SU-DHL-6 (cell line): Measurements from ENCODE around the gene FSHB.

ENCODE experiments used
- H2AFZ ChIP-seq: fragments of 200-600 bp; sonication (generic); 2 replicates; pipeline ENCODE4 v1.6.1; 2014; ENCODE audit warnings: low read depth, mild to moderate bottlenecking, moderate library complexity, mixed read lengths, antibody characterized with exemption, low read length; ENCODE audit not compliant: severe bottlenecking
- H3F3A ChIP-seq: fragments of 200-600 bp; shearing (Covaris generic); 2 replicates; pipeline ENCODE4 v1.6.0; 2016; ENCODE audit warnings: antibody characterized with exemption, mild to moderate bottlenecking; ENCODE audit not compliant: insufficient read depth
- H3K27ac ChIP-seq: fragments of 200-600 bp; sonication (generic); 2 replicates; pipeline ENCODE4 v1.5.1; 2016; ENCODE audit warnings: low read depth, mild to moderate bottlenecking, low read length, moderate library complexity, mixed read lengths
- H3K27me3 ChIP-seq: fragments of 200-600 bp; sonication (generic), shearing (Covaris generic); 2 replicates; pipeline ENCODE4 v1.6.0; 2014; ENCODE audit warnings: mild to moderate bottlenecking, low read length
- H3K36me3 ChIP-seq: fragments of 200-600 bp; sonication (generic); 2 replicates; pipeline ENCODE4 v1.6.1; 2014; ENCODE audit warnings: mild to moderate bottlenecking, low read length, mixed read lengths
- H3K4me2 ChIP-seq: fragments of 300-600, 200-600 bp; shearing (Covaris generic), sonication (generic); 2 replicates; pipeline ENCODE4 v1.6.0; 2014; ENCODE audit warnings: low read length, low read depth, mild to moderate bottlenecking; ENCODE audit not compliant: poor library complexity, severe bottlenecking
- H3K4me3 ChIP-seq: fragments of 200-600 bp; sonication (generic); 2 replicates; pipeline ENCODE4 v1.5.1; 2014; ENCODE audit warnings: antibody characterized with exemption, low read length, mild to moderate bottlenecking, mixed read lengths; ENCODE audit not compliant: insufficient read depth, poor library complexity, severe bottlenecking
- H3K79me2 ChIP-seq: fragments of 200-600 bp; sonication (generic); 2 replicates; pipeline ENCODE4 v1.6.1; 2014; ENCODE audit warnings: mild to moderate bottlenecking, low read length, moderate library complexity; ENCODE audit not compliant: insufficient read depth
- H3K9ac ChIP-seq: fragments of 200-600 bp; sonication (generic); 2 replicates; pipeline ENCODE4 v1.7.0; 2014; ENCODE audit warnings: mild to moderate bottlenecking, low read length
- H3K9me2 ChIP-seq: fragments of 200-600 bp; sonication (generic); replicated peaks from 2 replicates; pipeline ENCODE4 v1.6.1; 2014; ENCODE audit warnings: low read length; ENCODE audit not compliant: insufficient read depth
- H3K9me3 ChIP-seq: fragments of 200-600 bp; sonication (generic); 2 replicates; pipeline ENCODE4 v1.6.1; 2014; ENCODE audit warnings: low read length, mixed read lengths; ENCODE audit not compliant: insufficient read depth
- H4K20me1 ChIP-seq: fragments of 200-600 bp; sonication (generic); 2 replicates; pipeline ENCODE4 v1.6.1; 2014; ENCODE audit warnings: low read depth, mild to moderate bottlenecking, antibody characterized with exemption, low read length, moderate library complexity, mixed read lengths
- EZH2phosphoT487 ChIP-seq: fragments of 200-600 bp; sonication (generic), shearing (Covaris generic); conservative IDR thresholded peaks from 2 replicates; pipeline ENCODE4 v1.6.1; 2018; ENCODE audit warnings: mild to moderate bottlenecking, antibody characterized with exemption, low read length, moderate library complexity, mixed read lengths
- TF ChIP-seq, protein P1 (sequence below): fragments of 200-600 bp; sonication (generic); IDR thresholded peaks from one replicate; pipeline ENCODE4 v1.5.1; 2017; ENCODE audit warnings: antibody characterized with exemption, mild to moderate bottlenecking, low read length, moderate library complexity; ENCODE audit not compliant: insufficient read depth, poor library complexity, severe bottlenecking

FSHB gene

GRCh38 chr11:30254307-30255298 lies 23.8 kb downstream of the FSHB start:
- no peak overlapping the region for H3K27ac ChIP-seq
- H3K4me2 ChIP-seq: no peak overlapping the region
- H3K4me3 ChIP-seq: no peak overlapping the region
- H3K36me3 ChIP-seq: no peaks in the 10 kb centered on the region
- H3F3A ChIP-seq: no peaks in the 10 kb centered on the region
- TF ChIP-seq, protein P1, sequence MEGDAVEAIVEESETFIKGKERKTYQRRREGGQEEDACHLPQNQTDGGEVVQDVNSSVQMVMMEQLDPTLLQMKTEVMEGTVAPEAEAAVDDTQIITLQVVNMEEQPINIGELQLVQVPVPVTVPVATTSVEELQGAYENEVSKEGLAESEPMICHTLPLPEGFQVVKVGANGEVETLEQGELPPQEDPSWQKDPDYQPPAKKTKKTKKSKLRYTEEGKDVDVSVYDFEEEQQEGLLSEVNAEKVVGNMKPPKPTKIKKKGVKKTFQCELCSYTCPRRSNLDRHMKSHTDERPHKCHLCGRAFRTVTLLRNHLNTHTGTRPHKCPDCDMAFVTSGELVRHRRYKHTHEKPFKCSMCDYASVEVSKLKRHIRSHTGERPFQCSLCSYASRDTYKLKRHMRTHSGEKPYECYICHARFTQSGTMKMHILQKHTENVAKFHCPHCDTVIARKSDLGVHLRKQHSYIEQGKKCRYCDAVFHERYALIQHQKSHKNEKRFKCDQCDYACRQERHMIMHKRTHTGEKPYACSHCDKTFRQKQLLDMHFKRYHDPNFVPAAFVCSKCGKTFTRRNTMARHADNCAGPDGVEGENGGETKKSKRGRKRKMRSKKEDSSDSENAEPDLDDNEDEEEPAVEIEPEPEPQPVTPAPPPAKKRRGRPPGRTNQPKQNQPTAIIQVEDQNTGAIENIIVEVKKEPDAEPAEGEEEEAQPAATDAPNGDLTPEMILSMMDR: no peak
- TF ChIP-seq EZH2phosphoT487: no peak
- H3K9ac ChIP-seq: no peak overlapping the region
- H3K9me3 ChIP-seq: no peaks in the 10 kb centered on the region
- no peaks in the 10 kb centered on the region for H3K27me3 ChIP-seq
- no peaks in the 10 kb centered on the region for H3K79me2 ChIP-seq
- no peak overlapping the region for H2AFZ ChIP-seq
- no peaks in the 10 kb centered on the region for H3K9me2 ChIP-seq
- H4K20me1 ChIP-seq: no peaks in the 10 kb centered on the region

GRCh38 chr11:30255637-30256036 lies 24.8 kb downstream of the FSHB start:
- Histone ChIP-seq H2AFZ (no peak overlapping the region), H4K20me1 (no peaks in the 10 kb centered on the region), H3K9me3 (no peaks in the 10 kb centered on the region), H3K9me2 (no peaks in the 10 kb centered on the region), H3K27ac (no peak overlapping the region), H3K9ac (no peak overlapping the region), H3K4me2 (no peak overlapping the region), H3K27me3 (no peaks in the 10 kb centered on the region), H3K4me3 (no peak overlapping the region), H3K79me2 (no peaks in the 10 kb centered on the region), H3F3A (no peaks in the 10 kb centered on the region), H3K36me3 (no peaks in the 10 kb centered on the region)
- TF ChIP-seq, protein P1: no peak
- no peak for TF ChIP-seq EZH2phosphoT487

DNA sequence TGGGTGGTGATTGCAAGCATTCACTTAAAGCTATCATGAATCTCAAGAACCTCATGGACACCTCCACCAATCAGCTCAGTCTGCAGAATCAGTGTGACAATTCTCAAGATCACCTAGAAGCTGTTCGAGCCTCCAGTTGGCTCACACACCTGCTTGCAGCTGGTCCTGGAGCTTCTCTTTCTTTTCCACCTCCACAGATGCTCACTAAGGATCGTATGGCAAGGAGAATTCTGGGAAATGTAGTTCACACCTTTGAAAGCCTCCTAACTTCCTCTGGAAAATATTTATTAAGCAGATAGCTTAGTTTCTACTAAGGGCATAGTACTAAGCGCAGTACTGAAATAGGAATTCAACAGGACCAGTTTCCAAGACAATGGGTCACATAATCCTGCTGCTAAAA lies 26.2 kb downstream of the FSHB start:
- Histone ChIP-seq H3K9me3 (no peaks in the 10 kb centered on the region), H3K9me2 (no peaks in the 10 kb centered on the region), H4K20me1 (no peaks in the 10 kb centered on the region), H3K79me2 (no peaks in the 10 kb centered on the region), H3K4me3 (no peak overlapping the region), H3F3A (no peaks in the 10 kb centered on the region), H3K4me2 (no peak overlapping the region), H3K27ac (no peak overlapping the region), H3K36me3 (no peaks in the 10 kb centered on the region), H3K9ac (no peak overlapping the region), H3K27me3 (no peaks in the 10 kb centered on the region), H2AFZ (no peak overlapping the region)
- TF ChIP-seq, protein P1: no peak
- no peak for TF ChIP-seq EZH2phosphoT487
